H9 (cell line): ENCODE results near the gene HSPG2. TPM values are rescaled to one million over a fixed set of nuclear protein-coding genes. Genes with fewer than 3 reads are reported as not detected.

Experiments
- DNase-seq: peaks from one replicate; pipeline ENCODE4 v3.0.0-alpha.2; 2017
- H2AFZ ChIP-seq: one replicate; pipeline ENCODE4 v1.6.1; 2013; ENCODE audit warnings: mild to moderate bottlenecking, low read length, control low read depth, moderate library complexity
- H2AK5ac ChIP-seq: 2 replicates; pipeline ENCODE4 v1.6.1; 2013; ENCODE audit warnings: low read length, control low read depth, mixed read lengths; ENCODE audit not compliant: insufficient read length
- H2BK120ac ChIP-seq: one replicate; pipeline ENCODE4 v1.6.1; 2013; ENCODE audit warnings: low read depth, mild to moderate bottlenecking, low read length, control low read depth, inconsistent platforms; ENCODE audit not compliant: poor library complexity, severe bottlenecking
- H2BK12ac ChIP-seq: 2 replicates; pipeline ENCODE4 v1.6.1; 2013; ENCODE audit warnings: low read length, control low read depth, mixed read lengths, low read depth; ENCODE audit not compliant: insufficient read length
- H2BK15ac ChIP-seq: 2 replicates; pipeline ENCODE4 v1.6.1; 2013; ENCODE audit warnings: low read depth, low read length, control low read depth
- H2BK20ac ChIP-seq: one replicate; pipeline ENCODE4 v1.6.1; 2013; ENCODE audit warnings: low read depth, mild to moderate bottlenecking, low read length, control low read depth, inconsistent platforms; ENCODE audit not compliant: poor library complexity, severe bottlenecking
- H2BK5ac ChIP-seq: 2 replicates; pipeline ENCODE4 v1.6.1; 2013; ENCODE audit warnings: low read length, control low read depth, mixed read lengths; ENCODE audit not compliant: insufficient read length
- H3K14ac ChIP-seq: 2 replicates; pipeline ENCODE4 v1.6.1; 2013; ENCODE audit warnings: low read length, control low read depth; ENCODE audit not compliant: insufficient read depth
- H3K18ac ChIP-seq: 2 replicates; pipeline ENCODE4 v1.6.1; 2013; ENCODE audit warnings: low read depth, mild to moderate bottlenecking, mixed read lengths, low read length, control low read depth; ENCODE audit not compliant: insufficient read length
- H3K23ac ChIP-seq: 2 replicates; pipeline ENCODE4 v1.6.1; 2013; ENCODE audit warnings: low read length, control low read depth, mixed read lengths, low read depth; ENCODE audit not compliant: insufficient read length
- H3K23me2 ChIP-seq: 2 replicates; pipeline ENCODE4 v1.6.1; 2013; ENCODE audit warnings: low read depth, mild to moderate bottlenecking, mixed read lengths, low read length, control low read depth; ENCODE audit not compliant: insufficient read length, poor library complexity, severe bottlenecking
- H3K27ac ChIP-seq: 2 replicates; pipeline ENCODE4 v1.5.1; 2013; ENCODE audit warnings: low read length, control low read depth, mixed read lengths, low read depth; ENCODE audit not compliant: insufficient read length
- H3K27me3 ChIP-seq: 2 replicates; pipeline ENCODE4 v1.6.1; 2013; ENCODE audit warnings: low read length, control low read depth, inconsistent platforms; ENCODE audit not compliant: insufficient read depth
- H3K4ac ChIP-seq: 2 replicates; pipeline ENCODE4 v1.6.1; 2013; ENCODE audit warnings: low read depth, mild to moderate bottlenecking, control low read depth, inconsistent platforms, low read length, moderate library complexity
- H3K4me1 ChIP-seq: 2 replicates; pipeline ENCODE4 v1.6.1; 2013; ENCODE audit warnings: low read length, control low read depth, inconsistent platforms; ENCODE audit not compliant: insufficient read depth
- H3K4me2 ChIP-seq: 2 replicates; pipeline ENCODE4 v1.6.1; 2013; ENCODE audit warnings: low read length, control low read depth, mixed read lengths; ENCODE audit not compliant: insufficient read length, insufficient read depth
- H3K56ac ChIP-seq: 2 replicates; pipeline ENCODE4 v1.6.1; 2013; ENCODE audit warnings: low read depth, mild to moderate bottlenecking, mixed read lengths, low read length, control low read depth; ENCODE audit not compliant: insufficient read length
- H3K79me1 ChIP-seq: 2 replicates; pipeline ENCODE4 v1.6.1; 2013; ENCODE audit warnings: low read depth, mild to moderate bottlenecking, moderate library complexity, low read length, control low read depth, inconsistent platforms; ENCODE audit not compliant: insufficient read depth, poor library complexity, severe bottlenecking
- H3K79me2 ChIP-seq: 2 replicates; pipeline ENCODE4 v1.6.1; 2013; ENCODE audit warnings: low read length, control low read depth, inconsistent platforms; ENCODE audit not compliant: insufficient read depth
- H3K9ac ChIP-seq: 2 replicates; pipeline ENCODE4 v1.6.1; 2013; ENCODE audit warnings: low read length, control low read depth, mixed read lengths; ENCODE audit not compliant: insufficient read length; ENCODE audit errors: extremely low read depth
- H3K9me3 ChIP-seq: one replicate; pipeline ENCODE4 v1.6.1; 2013; ENCODE audit warnings: low read depth, low read length, inconsistent platforms; ENCODE audit not compliant: control insufficient read depth
- H3T11ph ChIP-seq: one replicate; pipeline ENCODE4 v1.6.1; 2013; ENCODE audit warnings: mild to moderate bottlenecking, low read length, control low read depth, inconsistent platforms
- H4K20me1 ChIP-seq: one replicate; pipeline ENCODE4 v1.6.1; 2013; ENCODE audit not compliant: control insufficient read depth, insufficient read length, insufficient read depth
- H4K5ac ChIP-seq: 2 replicates; pipeline ENCODE4 v1.6.1; 2013; ENCODE audit warnings: low read depth, mild to moderate bottlenecking, mixed read lengths, low read length, control low read depth; ENCODE audit not compliant: insufficient read length
- H4K8ac ChIP-seq: replicated peaks from 2 replicates; pipeline ENCODE4 v1.6.1; 2013; ENCODE audit warnings: low read length, control low read depth, mixed read lengths, low read depth; ENCODE audit not compliant: insufficient read length
- H4K91ac ChIP-seq: 2 replicates; pipeline ENCODE4 v1.6.1; 2013; ENCODE audit warnings: low read depth, mild to moderate bottlenecking, moderate library complexity, mixed read lengths, low read length, control low read depth; ENCODE audit not compliant: insufficient read length
- H3K27ac Mint-ChIP-seq, 3 experiments: 2 replicates in 2 of 3; 3 replicates in 1 of 3; pipeline ENCODE4 v1.8.0; 2020 to 2021; ENCODE audit warnings: mixed read lengths in 3 of 3, mild to moderate bottlenecking in 1 of 3, moderate library complexity in 1 of 3
- H3K27me3 Mint-ChIP-seq: 2 replicates; pipeline ENCODE4 v1.8.0; 2021; ENCODE audit warnings: low read depth, mild to moderate bottlenecking, moderate library complexity, mixed read lengths
- H3K36me3 Mint-ChIP-seq, 3 experiments: 2 replicates in 2 of 3; 3 replicates in 1 of 3; pipeline ENCODE4 v1.8.0; 2020 to 2021; ENCODE audit warnings: low read depth in 3 of 3, mixed read lengths in 3 of 3; ENCODE audit not compliant: insufficient read depth in 1 of 3
- H3K4me1 Mint-ChIP-seq, 2 experiments: 2 replicates each; pipeline ENCODE4 v1.8.0; 2020; ENCODE audit warnings: mixed read lengths in 2 of 2
- H3K4me3 Mint-ChIP-seq, 2 experiments: 2 replicates in 1 of 2; 3 replicates in 1 of 2; pipeline ENCODE4 v1.8.0; 2020 to 2021; ENCODE audit warnings: mild to moderate bottlenecking in 2 of 2, mixed read lengths in 2 of 2, moderate library complexity in 1 of 2
- H3K9me3 Mint-ChIP-seq, 2 experiments: 2 replicates in 1 of 2; 3 replicates in 1 of 2; pipeline ENCODE4 v1.8.0; 2020; ENCODE audit warnings: mild to moderate bottlenecking in 2 of 2, mixed read lengths in 2 of 2, moderate library complexity in 1 of 2
- CTCF ChIP-seq: fragments of 200-600 bp; sonication (generic); conservative IDR thresholded peaks from 3 replicates; pipeline ENCODE4 v1.8.0; 2021; ENCODE audit warnings: antibody characterized with exemption, mild to moderate bottlenecking
- WGBS: extraction: QIAGEN DNeasy Blood & Tissue Kit; methylation state at CpG from one replicate; pipeline ENCODE4 v1.1.7; 2013; ENCODE audit warnings: missing lambda C conversion rate, low lambda C conversion rate, mixed read lengths; ENCODE audit not compliant: insufficient read length; ENCODE audit errors: extremely low coverage; 5-methylcytosine and 5-hydroxymethylcytosine counted together
- total RNA-seq: library from RNA; stranded (reverse); gene quantifications from 2 replicates; pipeline ENCODE4 v1.2.1, GENCODE V29; 2021

The HSPG2 gene
- total RNA-seq, 1 experiment from 2014 or later, result 90.0 TPM

- no peak overlapping the region for H3T11ph ChIP-seq
- H3K79me2 ChIP-seq, result 0 out of 2 replicates have a peak, but pooled peaks cover 2% of the 10 kb centered on the region
- no peaks in the 10 kb centered on the region for H3K36me3 Mint-ChIP-seq
- no peak overlapping the region for H3K14ac ChIP-seq
- H2BK120ac ChIP-seq, result no peak overlapping the region
- H3K27ac ChIP-seq, result no peak overlapping the region
- H2BK20ac ChIP-seq, result no peak overlapping the region
- no peak overlapping the region for H2BK5ac ChIP-seq
- no peak overlapping the region for H4K91ac ChIP-seq
- H3K27ac Mint-ChIP-seq, result no peak overlapping the region
- no peak overlapping the region for H3K56ac ChIP-seq
- no peaks in the 10 kb centered on the region for H3K79me1 ChIP-seq
- no peak overlapping the region for H2AFZ ChIP-seq
- no peak overlapping the region for H2AK5ac ChIP-seq
- H2BK12ac ChIP-seq, result no peak overlapping the region
- H3K9me3 ChIP-seq, result no peaks in the 10 kb centered on the region
- no peaks in the 10 kb centered on the region; a peak in 1 of 5 replicates for H3K9me3 Mint-ChIP-seq
- no peak overlapping the region for H4K8ac ChIP-seq
- H3K4me1 Mint-ChIP-seq, result peaks cover 10 to 11% of the 10 kb centered on the region in 2 experiments
- no peak overlapping the region for H3K23ac ChIP-seq
- DNase-seq, result no peak
- no peak overlapping the region for H3K4ac ChIP-seq
- H4K20me1 ChIP-seq, result no peaks in the 10 kb centered on the region
- no peak overlapping the region for H3K4me2 ChIP-seq
- H3K9ac ChIP-seq, result no peak overlapping the region
- no peaks in the 10 kb centered on the region for H3K27me3 ChIP-seq
- no peak overlapping the region for H4K5ac ChIP-seq
- H3K4me3 Mint-ChIP-seq, result peak overlapping the region; percentile 3 to 31; a peak in 1 of 5 replicates
- H3K27me3 Mint-ChIP-seq, result peaks cover 16% of the 10 kb centered on the region
- H3K23me2 ChIP-seq, result no peaks in the 10 kb centered on the region
- no peaks in the 10 kb centered on the region for H3K4me1 ChIP-seq
- WGBS, result no CpG with 5 or more reads among the region's 3 CpGs
- no peak overlapping the region for H3K18ac ChIP-seq
- TF ChIP-seq CTCF, result no peak
- no peak overlapping the region for H2BK15ac ChIP-seq
Measured at GRCh38 chr1:21813542-21813941, 123.6 kb downstream of the HSPG2 start.
